H1 (cell line): ENCODE data around the gene HS1BP3. TPM values are rescaled to one million over a fixed set of nuclear protein-coding genes. Genes with fewer than 3 reads are reported as not detected.

Experiments used
- CTCF ChIA-PET: fragments of 300-600 bp; sonication (Branson Sonifier 250); formaldehyde crosslinking; loops from one replicate; lab custom pipeline; 2021; ENCODE audit not compliant: partially characterized antibody; lab: Charles Lee
- POLR2A ChIA-PET: fragments of 300-600 bp; sonication (Branson Sonifier 250); formaldehyde crosslinking; loops from one replicate; lab custom pipeline; 2021; ENCODE audit warnings: inconsistent platforms; ENCODE audit not compliant: partially characterized antibody; lab: Charles Lee
- DNase-seq, 2 experiments: peaks; one replicate each; pipeline versions ENCODE4 v3.0.0 to v3.0.0-alpha.2; 2010 to 2022; ENCODE audit warnings: low spot score in 2 of 2, low read depth in 1 of 2, mixed read lengths in 1 of 2
- FAIRE-seq: peaks from 2 replicates; lab custom pipeline; 2011; peaks lifted over from hg19 to GRCh38; lab: Jason Lieb, UNC
- H2AFZ ChIP-seq: 2 replicates; pipeline ENCODE4 v1.8.1; 2012; ENCODE audit warnings: low read length, inconsistent platforms
- H2AK5ac ChIP-seq: 2 replicates; pipeline ENCODE4 v1.6.1; 2013; ENCODE audit warnings: low read depth, low read length
- H2BK120ac ChIP-seq: replicated peaks from 2 replicates; pipeline ENCODE3; 2013; ENCODE audit warnings: low read depth, low read length, inconsistent platforms
- H2BK12ac ChIP-seq: 2 replicates; pipeline ENCODE4 v1.6.1; 2013; ENCODE audit warnings: low read depth, low read length
- H2BK15ac ChIP-seq: 2 replicates; pipeline ENCODE4 v1.6.1; 2013; ENCODE audit warnings: low read length
- H2BK20ac ChIP-seq: 2 replicates; pipeline ENCODE4 v1.6.1; 2013; ENCODE audit warnings: low read length
- H2BK5ac ChIP-seq: 2 replicates; pipeline ENCODE4 v1.6.1; 2013; ENCODE audit warnings: low read depth, low read length
- H3K14ac ChIP-seq: 2 replicates; pipeline ENCODE4 v1.6.1; 2013; ENCODE audit warnings: inconsistent platforms; ENCODE audit not compliant: insufficient read length
- H3K18ac ChIP-seq: 2 replicates; pipeline ENCODE4 v1.6.1; 2013; ENCODE audit warnings: low read length; ENCODE audit errors: extremely low read depth
- H3K23ac ChIP-seq: 2 replicates; pipeline ENCODE4 v1.6.1; 2013; ENCODE audit warnings: inconsistent platforms; ENCODE audit not compliant: insufficient read length
- H3K23me2 ChIP-seq: 2 replicates; pipeline ENCODE4 v1.6.1; 2013; ENCODE audit warnings: low read depth, low read length
- H3K27ac ChIP-seq: 2 replicates; pipeline ENCODE4 v1.6.1; 2011; ENCODE audit warnings: low read depth, low read length, inconsistent platforms
- H3K27me3 ChIP-seq, 4 experiments: replicated peaks in 1 of 4; 1 replicate in 1 of 4; 2 replicates in 3 of 4; pipeline versions ENCODE4 v1.6.1 to v1.8.1; 2011 to 2013; ENCODE audit warnings: low read length in 3 of 4, mild to moderate bottlenecking in 3 of 4, inconsistent platforms in 2 of 4, mixed read lengths in 2 of 4, moderate library complexity in 1 of 4; ENCODE audit not compliant: control insufficient read depth in 3 of 4, insufficient read depth in 3 of 4; ENCODE audit errors: extremely low read depth in 1 of 4
- H3K36me3 ChIP-seq, 4 experiments: 2 replicates each; pipeline versions ENCODE4 v1.6.1 to v1.8.1; 2011 to 2013; ENCODE audit warnings: mild to moderate bottlenecking in 4 of 4, low read length in 3 of 4, moderate library complexity in 2 of 4, control low read depth in 1 of 4, inconsistent platforms in 1 of 4; ENCODE audit not compliant: insufficient read depth in 4 of 4, control insufficient read depth in 2 of 4
- H3K4ac ChIP-seq: replicated peaks from 2 replicates; pipeline ENCODE3; 2013; ENCODE audit warnings: low read length, low read depth, mixed read lengths, inconsistent platforms; ENCODE audit not compliant: insufficient read length
- H3K4me1 ChIP-seq, 4 experiments: replicated peaks in 1 of 4; 1 replicate in 1 of 4; 2 replicates in 3 of 4; pipeline versions ENCODE4 v1.6.1 to v1.8.1; 2011 to 2013; ENCODE audit warnings: low read length in 3 of 4, inconsistent platforms in 2 of 4, mixed read lengths in 1 of 4; ENCODE audit not compliant: insufficient read depth in 4 of 4, control insufficient read depth in 3 of 4
- H3K4me2 ChIP-seq, 2 experiments: 2 replicates each; pipeline versions ENCODE4 v1.6.1 to v1.8.1; 2011 to 2013; ENCODE audit warnings: low read depth in 2 of 2, low read length in 2 of 2, control low read depth in 1 of 2, inconsistent platforms in 1 of 2, mild to moderate bottlenecking in 1 of 2; ENCODE audit not compliant: insufficient read depth in 1 of 2
- H3K4me3 ChIP-seq, 4 experiments: fragments of 200-600, 300-600 bp in 1 of 4; sonication (generic), shearing (Covaris generic), sonication (Bioruptor Twin) in 1 of 4; 2 replicates each; pipeline versions ENCODE4 v1.5.1 to v1.8.1; 2011 to 2016; ENCODE audit warnings: low read length in 4 of 4, low read depth in 3 of 4, control low read depth in 2 of 4, inconsistent platforms in 2 of 4, mild to moderate bottlenecking in 2 of 4, mixed read lengths in 1 of 4, moderate library complexity in 1 of 4; ENCODE audit not compliant: insufficient read depth in 2 of 4; ENCODE audit errors: extremely low read depth in 1 of 4
- H3K56ac ChIP-seq: replicated peaks from 2 replicates; pipeline ENCODE3; 2013; ENCODE audit warnings: low read depth, mild to moderate bottlenecking, mixed read lengths, low read length, inconsistent platforms; ENCODE audit not compliant: insufficient read length
- H3K79me1 ChIP-seq: 2 replicates; pipeline ENCODE4 v1.6.1; 2013; ENCODE audit warnings: low read depth, low read length, control low read depth
- H3K79me2 ChIP-seq, 2 experiments: 2 replicates each; pipeline versions ENCODE4 v1.6.1 to v1.8.1; 2012 to 2013; ENCODE audit warnings: low read length in 2 of 2, mild to moderate bottlenecking in 2 of 2, inconsistent platforms in 1 of 2; ENCODE audit not compliant: insufficient read depth in 2 of 2, control insufficient read depth in 1 of 2
- H3K9ac ChIP-seq, 4 experiments: replicated peaks in 1 of 4; 1 replicate in 1 of 4; 2 replicates in 3 of 4; pipeline versions ENCODE4 v1.6.1 to v1.8.1; 2011 to 2013; ENCODE audit warnings: low read depth in 3 of 4, low read length in 3 of 4, control low read depth in 2 of 4, mild to moderate bottlenecking in 2 of 4, moderate library complexity in 2 of 4, inconsistent platforms in 1 of 4; ENCODE audit errors: extremely low read depth in 1 of 4
- H3K9me3 ChIP-seq, 2 experiments: 2 replicates each; pipeline versions ENCODE4 v1.6.1 to v1.8.1; 2012 to 2013; ENCODE audit warnings: mild to moderate bottlenecking in 2 of 2, moderate library complexity in 2 of 2, control low read depth in 1 of 2, inconsistent platforms in 1 of 2, low read depth in 1 of 2, low read length in 1 of 2, mixed read lengths in 1 of 2; ENCODE audit not compliant: insufficient read depth in 2 of 2
- H4K20me1 ChIP-seq, 2 experiments: replicated peaks in 1 of 2; 2 replicates each; pipeline versions ENCODE3 to v1.8.1; 2011 to 2013; ENCODE audit warnings: inconsistent platforms in 2 of 2, low read length in 2 of 2, mild to moderate bottlenecking in 1 of 2; ENCODE audit not compliant: insufficient read depth in 2 of 2, control insufficient read depth in 1 of 2
- H4K5ac ChIP-seq: 2 replicates; pipeline ENCODE4 v1.6.1; 2013; ENCODE audit warnings: low read length, low read depth, mixed read lengths, inconsistent platforms; ENCODE audit not compliant: insufficient read length
- H4K8ac ChIP-seq: 2 replicates; pipeline ENCODE4 v1.8.0; 2013; ENCODE audit warnings: mild to moderate bottlenecking, moderate library complexity, low read length, inconsistent platforms; ENCODE audit not compliant: insufficient read depth; ENCODE audit errors: extremely low read depth
- H4K91ac ChIP-seq: replicated peaks from 2 replicates; pipeline ENCODE3; 2013; ENCODE audit warnings: low read length, mixed read lengths, inconsistent platforms; ENCODE audit not compliant: insufficient read length
- ASH2L ChIP-seq: fragments of 200-600, 300-600 bp; sonication (generic); IDR thresholded peaks from one replicate; pipeline ENCODE4 v1.7.1; 2017; ENCODE audit warnings: low read length
- CREB1 ChIP-seq: IDR thresholded peaks from 2 replicates; pipeline ENCODE4 v1.6.1; 2012; ENCODE audit warnings: inconsistent platforms
- EZH2 ChIP-seq: fragments of 200-600 bp; sonication (generic); IDR thresholded peaks from 2 replicates; pipeline ENCODE4 v1.7.1; 2012; ENCODE audit warnings: low read depth, mild to moderate bottlenecking, moderate library complexity, low read length, inconsistent platforms; ENCODE audit not compliant: severe bottlenecking
- GTF2F1 ChIP-seq: IDR thresholded peaks from 2 replicates; pipeline ENCODE4 v1.6.1; 2012; ENCODE audit warnings: low read depth, low read length, improper control_type of control experiment, borderline replicate concordance
- JUN ChIP-seq: IDR thresholded peaks from 2 replicates; pipeline ENCODE4 v1.6.1; 2011; ENCODE audit warnings: low read depth, mild to moderate bottlenecking, improper control_type of control experiment, low read length
- POLR2A ChIP-seq, 2 experiments: IDR thresholded peaks; 1 replicate in 1 of 2; 2 replicates in 1 of 2; pipeline ENCODE4 v1.6.1; 2011; ENCODE audit warnings: low read depth in 2 of 2, low read length in 2 of 2, mild to moderate bottlenecking in 2 of 2; ENCODE audit errors: control extremely low read depth in 1 of 2
- POLR2AphosphoS5 ChIP-seq: IDR thresholded peaks from 2 replicates; pipeline ENCODE4 v1.6.1; 2011; ENCODE audit warnings: low read depth, low read length
- WGBS, 2 experiments: shearing (Covaris generic) in 1 of 2; methylation state at CpG; one replicate each; pipeline versions ENCODE4 v1.1.6 to v1.1.7; 2013 to 2015; ENCODE audit warnings: low lambda C conversion rate in 2 of 2, mixed read lengths in 2 of 2, inconsistent platforms in 1 of 2, low coverage in 1 of 2, missing lambda C conversion rate in 1 of 2; ENCODE audit not compliant: insufficient replicate concordance in 2 of 2, insufficient coverage in 1 of 2, insufficient read length in 1 of 2; ENCODE audit errors: extremely low coverage in 1 of 2, missing lambda C conversion rate in 1 of 2; 5-methylcytosine and 5-hydroxymethylcytosine counted together
- polyA plus RNA-seq, 7 experiments: library from polyadenylated mRNA; depleted of rRNA in 3 of 7; stranded (reverse) in 5 of 7; unstranded in 2 of 7; fragments of >200 nt in 5 of 7; fragments of 200-250 nt in 2 of 7; gene quantifications; 1 replicate in 5 of 7; 2 replicates in 1 of 7; 4 replicates in 1 of 7; pipeline versions ENCODE4 v1.2.1 to v1.2.3, GENCODE V29; 2011 to 2013; ENCODE audit warnings: missing spikeins in 2 of 7, mixed read lengths in 2 of 7
- total RNA-seq: library from RNA; stranded (reverse); fragmentation: NEBNext Ultra II Directional; extraction: Animal tissue kit (Norgen Biotek cat#: 25700); gene quantifications from 2 replicates; pipeline ENCODE4 v1.2.1, GENCODE V29; 2021
- TF ChIP-seq, protein P1 (sequence below): IDR thresholded peaks from 2 replicates; pipeline ENCODE4 v1.6.1; 2011; ENCODE audit warnings: low read depth, mild to moderate bottlenecking, low read length; ENCODE audit not compliant: insufficient read depth
- TF ChIP-seq, protein P2 (sequence below): IDR thresholded peaks from 2 replicates; pipeline ENCODE4 v1.6.1; 2011; ENCODE audit warnings: low read length, improper control_type of control experiment

HS1BP3 gene
- total and polyA plus RNA-seq, 2 of the 8 experiments (the other 6 are each of a cell fraction or from before 2014, with no cell fraction given) = 11.1 to 11.3 TPM

DNA sequence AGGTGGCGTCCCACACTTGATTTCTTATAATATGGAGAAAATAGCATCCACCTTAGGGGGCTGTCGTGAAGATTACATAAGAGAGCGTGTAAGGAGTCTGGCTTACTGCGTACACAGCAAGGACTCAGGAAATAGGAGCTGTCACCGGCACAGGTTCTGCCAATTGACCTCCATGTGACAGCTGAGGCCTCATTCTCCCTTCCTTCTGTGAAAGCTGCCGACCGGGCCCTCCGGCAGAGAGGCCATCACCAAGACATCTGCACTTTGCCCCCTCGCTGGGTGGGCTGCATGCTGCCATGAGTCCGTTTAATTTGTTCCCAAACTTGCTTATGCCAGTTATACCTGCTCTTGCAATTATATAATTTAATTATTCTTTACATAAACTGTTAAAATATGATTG, 27.7 kb downstream of the HS1BP3 start:
- no peaks in the 10 kb centered on the region for H3K27me3 ChIP-seq
- H4K20me1 ChIP-seq = no peaks in the 10 kb centered on the region
- no peak overlapping the region for H3K18ac ChIP-seq
- FAIRE-seq (no peak), DNase-seq (no peak)
- no peaks in the 10 kb centered on the region for H3K79me2 ChIP-seq
- no peak overlapping the region for H2BK5ac ChIP-seq
- no peak overlapping the region for H3K14ac ChIP-seq
- no peak overlapping the region for H4K8ac ChIP-seq
- no peaks in the 10 kb centered on the region for H3K79me1 ChIP-seq
- H3K36me3 ChIP-seq = 0 out of 8 replicates have a peak, but pooled peaks cover 0 to 2% (median 0%) of the 10 kb centered on the region in 4 experiments
- no peak overlapping the region for H4K5ac ChIP-seq
- no peak overlapping the region for H3K4me3 ChIP-seq
- no peak overlapping the region for H2BK120ac ChIP-seq
- no peak overlapping the region for H3K4me2 ChIP-seq
- H2AFZ ChIP-seq = no peak overlapping the region
- 94% methylated on average over 10 of the region's 10 CpGs; no CpG with 5 or more reads in 1 of the 2 experiments for WGBS, 2 experiments
- H4K91ac ChIP-seq = no peak overlapping the region
- no peak overlapping the region for H2BK12ac ChIP-seq
- H3K23me2 ChIP-seq = no peaks in the 10 kb centered on the region
- no peak overlapping the region for H2AK5ac ChIP-seq
- no peak overlapping the region for H3K56ac ChIP-seq
- H2BK20ac ChIP-seq = no peak overlapping the region
- POLR2A ChIA-PET = interaction anchor here (0.8 kb wide), 1 partner anchor 177 kb away, joined by 4 read pairs; the partner anchor contains the start of gene RHOB
- CTCF ChIA-PET = interaction anchor here (1.2 to 4.2 kb wide), 3 partner anchors 8 to 212 kb away, joined by 3 to 24 read pairs (median 10); no protein-coding TSS in a partner anchor
- H3K27ac ChIP-seq = no peak overlapping the region
- no peaks in the 10 kb centered on the region for H3K9me3 ChIP-seq
- no peaks in the 10 kb centered on the region for H3K4me1 ChIP-seq
- no peak overlapping the region for H3K4ac ChIP-seq
- H3K23ac ChIP-seq = no peak overlapping the region
- no peak overlapping the region for H3K9ac ChIP-seq
- no peak overlapping the region for H2BK15ac ChIP-seq
- no peak for TF ChIP-seq GTF2F1
- TF ChIP-seq EZH2 = no peak
- no peak for TF ChIP-seq ASH2L
- TF ChIP-seq JUN = no peak
- TF ChIP-seq, protein P1, sequence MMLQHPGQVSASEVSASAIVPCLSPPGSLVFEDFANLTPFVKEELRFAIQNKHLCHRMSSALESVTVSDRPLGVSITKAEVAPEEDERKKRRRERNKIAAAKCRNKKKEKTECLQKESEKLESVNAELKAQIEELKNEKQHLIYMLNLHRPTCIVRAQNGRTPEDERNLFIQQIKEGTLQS = no peak
- TF ChIP-seq POLR2AphosphoS5 = no peak
- no peak for TF ChIP-seq POLR2A (IDR thresholded peaks at IDR 0.05; ENCODE audit: control extremely low read depth in 1 of 2, low read depth in 2 of 2, low read length in 2 of 2)
- TF ChIP-seq, protein P2, sequence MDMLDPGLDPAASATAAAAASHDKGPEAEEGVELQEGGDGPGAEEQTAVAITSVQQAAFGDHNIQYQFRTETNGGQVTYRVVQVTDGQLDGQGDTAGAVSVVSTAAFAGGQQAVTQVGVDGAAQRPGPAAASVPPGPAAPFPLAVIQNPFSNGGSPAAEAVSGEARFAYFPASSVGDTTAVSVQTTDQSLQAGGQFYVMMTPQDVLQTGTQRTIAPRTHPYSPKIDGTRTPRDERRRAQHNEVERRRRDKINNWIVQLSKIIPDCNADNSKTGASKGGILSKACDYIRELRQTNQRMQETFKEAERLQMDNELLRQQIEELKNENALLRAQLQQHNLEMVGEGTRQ = no peak
- TF ChIP-seq CREB1 = no peak
